Mucosa of gallbladder (tissue), 1 donor: ENCODE measurements around the gene TAF1B. TPM values are rescaled to one million over a fixed set of nuclear protein-coding genes. Genes with fewer than 3 reads are reported as not detected.
"Not testable (repeated sequence)": the region's sequence is repeated elsewhere in the genome, so short reads cannot be mapped to it uniquely, and the experiment has no call there.

Source experiments
- DNase-seq: peaks from one replicate; pipeline ENCODE4 v3.0.0-alpha.2; 2020; ENCODE audit warnings: low spot score
- total RNA-seq: library from RNA; stranded (reverse); gene quantifications from one replicate; pipeline ENCODE4 v1.2.1, GENCODE V29; 2021
- donor health status: DM: no; HTN: no; CAD: no.

The TAF1B gene
- total RNA-seq, 1 donor from 2014 or later, result 14.8 TPM

- no peak for DNase-seq
These were observed 12.4 kb upstream of the TAF1B start for GRCh38 chr2:9830685-9831410.

GRCh38 chr2:9831670-9832069 lies 11.6 kb upstream of the TAF1B start:
- no peak for DNase-seq

GRCh38 chr2:9832586-9832985 lies 10.7 kb upstream of the TAF1B start:
- no peak for DNase-seq

GRCh38 chr2:9835068-9835467 lies 8.2 kb upstream of the TAF1B start:
- DNase-seq, result not testable (repeated sequence)

- no peak for DNase-seq
These were observed 7.2 kb upstream of the TAF1B start for GRCh38 chr2:9836074-9836473.

DNA sequence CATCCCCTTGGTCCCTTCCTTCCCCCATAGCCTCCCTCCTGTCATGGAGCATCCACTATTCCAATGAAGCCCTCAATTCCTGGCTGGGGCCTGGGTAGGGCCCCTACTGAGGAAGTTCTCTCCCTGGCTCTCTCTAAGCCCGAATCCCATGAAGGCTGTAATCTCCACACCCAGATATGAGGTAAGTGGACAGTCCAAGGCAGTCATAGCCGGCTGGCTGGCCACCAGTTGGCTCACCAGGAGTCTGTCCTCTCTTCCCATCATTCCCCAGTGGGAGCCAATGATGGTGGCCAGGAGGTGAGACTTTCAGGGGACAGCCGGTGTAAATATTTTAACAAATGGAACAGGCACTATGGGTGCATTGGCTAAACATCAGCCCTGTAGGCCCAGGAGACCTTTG lies 6.8 kb upstream of the TAF1B start:
- no peak for DNase-seq

GRCh38 chr2:9837451-9837850 lies 5.8 kb upstream of the TAF1B start:
- DNase-seq, result no peak

DNA sequence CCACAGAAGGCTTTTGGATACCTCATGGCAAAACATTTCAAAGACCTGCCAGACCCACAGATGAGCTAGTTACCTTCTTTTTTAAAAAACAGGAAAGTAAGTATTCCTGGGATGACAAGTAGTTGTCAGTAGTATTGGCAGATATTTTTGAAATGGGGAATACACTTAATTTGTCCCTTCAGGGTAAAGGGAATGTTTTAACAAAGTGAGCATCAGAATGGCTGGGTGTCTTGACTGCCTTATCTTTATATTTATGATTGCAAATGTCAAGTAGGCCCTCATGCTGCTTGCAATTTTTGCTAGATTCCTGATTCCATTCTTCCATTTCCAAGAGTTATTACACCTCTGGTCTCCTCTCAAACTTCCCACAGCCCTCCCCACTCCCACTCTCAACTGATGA lies 4.9 kb upstream of the TAF1B start:
- DNase-seq, result no peak

DNA sequence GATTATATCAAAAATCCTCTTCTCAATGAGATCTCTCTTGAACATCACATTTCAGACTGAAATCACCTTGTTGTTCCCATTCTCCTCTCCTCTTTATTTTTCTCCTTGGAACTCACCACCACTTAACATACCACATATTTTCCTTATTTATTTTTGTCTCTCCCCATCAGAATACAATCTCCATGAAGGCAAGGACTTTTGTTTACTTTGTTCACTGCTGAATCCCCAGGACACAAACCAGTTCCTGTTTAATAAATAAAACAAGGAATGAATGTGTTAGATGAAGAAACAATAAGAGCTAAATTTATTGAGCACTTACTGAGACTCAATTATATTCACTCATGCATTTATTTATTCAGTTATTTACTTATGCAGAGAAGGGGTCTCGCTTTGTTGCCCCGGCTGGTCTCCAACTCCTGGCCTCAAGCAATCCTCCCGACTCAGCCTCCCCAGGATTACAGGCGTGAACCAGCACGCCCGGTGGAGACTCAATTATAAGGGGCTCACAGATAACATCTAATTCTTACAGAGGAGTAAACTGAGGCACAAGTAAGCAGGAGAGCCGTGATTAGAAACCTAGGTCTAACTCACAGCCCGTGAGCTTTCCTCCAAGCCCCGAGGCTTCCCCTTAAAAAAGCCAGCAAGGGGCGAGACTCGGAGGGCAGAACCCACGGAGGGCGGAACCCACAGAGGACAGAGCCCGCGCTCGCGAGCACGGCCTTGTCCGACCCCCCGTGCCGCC lies 616 bp upstream of the TAF1B start:
- no peak for DNase-seq

DNA sequence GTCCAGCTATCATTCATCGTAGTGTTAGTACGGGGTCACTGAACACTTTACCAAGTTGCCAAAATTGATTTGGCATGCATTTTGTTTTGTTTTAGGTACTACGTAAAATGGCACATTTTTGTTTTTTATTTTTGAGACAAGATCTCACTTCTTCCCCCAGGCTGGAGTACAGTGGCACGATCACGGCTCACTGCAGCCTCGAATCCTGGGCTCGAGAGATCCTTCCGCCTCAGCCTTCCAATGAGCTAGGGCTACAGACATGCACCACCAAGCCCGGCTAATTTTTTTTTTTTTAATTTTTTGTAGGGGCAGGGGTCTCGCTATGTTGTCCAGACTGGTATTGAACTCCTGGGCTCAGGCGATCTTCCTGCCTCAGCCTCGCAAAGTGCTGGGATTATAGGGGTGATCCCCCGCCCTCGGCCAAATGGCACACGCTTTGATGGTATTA lies 786 bp downstream of the TAF1B start:
- no peak for DNase-seq

DNA sequence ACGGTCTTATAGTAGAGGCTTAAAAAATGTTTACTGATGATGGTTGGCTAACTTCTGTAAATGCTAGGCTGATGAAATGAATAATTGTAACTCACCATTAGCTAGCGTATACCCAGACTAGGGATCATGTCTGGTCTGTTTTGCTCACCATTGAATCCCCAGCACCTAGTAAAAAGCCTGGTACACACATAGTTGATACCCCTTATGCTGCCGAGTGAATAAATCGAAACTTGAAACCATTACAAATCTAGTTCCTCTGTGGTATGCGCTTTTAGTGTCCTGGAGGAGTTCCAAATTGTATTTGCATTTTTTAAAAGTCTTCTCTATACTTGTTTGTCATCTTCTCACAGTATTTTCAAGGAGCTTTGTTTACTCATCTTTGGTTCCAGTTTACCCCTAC lies 1.3 kb downstream of the TAF1B start:
- no peak for DNase-seq

GRCh38 chr2:9846554-9846953 lies 3.3 kb downstream of the TAF1B start:
- no peak for DNase-seq

DNA sequence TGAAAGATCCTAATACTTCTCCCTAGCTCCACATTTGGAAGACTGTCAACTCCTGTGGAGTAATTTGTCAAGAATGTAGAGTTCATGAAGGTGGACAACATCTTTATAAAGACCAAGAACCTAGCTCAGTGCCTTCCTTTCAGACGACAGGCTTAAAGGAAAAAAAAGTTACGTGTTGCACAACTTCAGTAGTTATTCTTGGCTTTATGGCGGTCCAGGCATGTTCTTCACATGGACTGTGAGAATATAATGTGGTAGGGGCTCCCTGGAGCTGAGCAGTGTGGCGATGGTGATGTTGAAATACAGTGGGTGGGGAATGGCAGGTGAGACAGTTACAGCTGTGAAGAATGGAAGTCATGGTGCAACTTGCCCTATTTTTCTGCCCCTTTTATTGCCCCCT lies 3.9 kb downstream of the TAF1B start:
- DNase-seq, result no peak

- DNase-seq, result no peak
These were observed 9.6 kb downstream of the TAF1B start for GRCh38 chr2:9852881-9853280.

DNA sequence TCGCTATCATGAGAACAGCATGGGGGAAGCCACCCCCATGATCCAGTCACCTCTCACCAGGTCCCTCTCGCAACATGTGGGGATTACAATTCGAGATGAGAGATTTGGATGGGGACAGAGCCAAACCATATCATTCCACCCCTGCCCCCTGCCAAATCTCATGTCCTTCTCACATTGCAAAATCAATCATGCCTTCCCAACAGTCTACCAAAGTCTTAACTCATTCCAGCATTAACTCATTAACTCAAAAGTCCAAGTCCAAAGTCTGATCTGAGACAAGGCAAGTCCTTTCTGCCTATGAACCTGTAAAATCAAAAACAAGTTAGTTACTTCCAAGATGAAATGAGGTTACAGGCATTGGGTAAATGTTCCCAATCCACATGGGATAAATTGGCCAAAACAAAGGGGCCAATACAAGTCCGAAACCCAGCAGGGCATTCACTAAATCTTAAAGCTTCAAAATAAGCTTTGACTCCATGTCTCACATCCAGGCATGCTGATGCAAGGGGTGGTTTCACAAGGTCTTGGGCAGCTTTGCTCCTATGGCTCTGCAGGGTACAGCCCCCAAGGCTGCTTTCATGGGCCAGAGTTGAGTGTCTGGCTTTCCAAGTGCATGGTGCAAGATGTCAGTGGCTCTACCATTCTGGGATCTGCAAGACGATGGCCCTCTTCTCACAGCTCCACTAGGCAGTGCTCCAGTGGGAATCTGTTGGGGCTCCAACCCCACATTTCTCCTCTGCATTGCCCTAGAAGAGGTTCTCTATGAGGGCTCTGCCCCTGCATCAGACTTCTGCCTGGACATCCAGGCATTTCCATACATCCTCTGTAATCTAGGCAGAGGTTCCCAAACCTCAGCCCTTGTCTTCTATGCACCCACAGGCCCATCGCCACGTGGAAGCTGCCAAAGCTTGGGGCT lies 14.8 kb downstream of the TAF1B start:
- DNase-seq, result no peak

GRCh38 chr2:9858730-9859068 lies 15.4 kb downstream of the TAF1B start:
- no peak for DNase-seq

- not testable (repeated sequence) for DNase-seq
These were observed 17.8 kb downstream of the TAF1B start for GRCh38 chr2:9860922-9861580.

- DNase-seq, result no peak
These were observed 24.6 kb downstream of the TAF1B start for GRCh38 chr2:9867881-9868280.

DNA sequence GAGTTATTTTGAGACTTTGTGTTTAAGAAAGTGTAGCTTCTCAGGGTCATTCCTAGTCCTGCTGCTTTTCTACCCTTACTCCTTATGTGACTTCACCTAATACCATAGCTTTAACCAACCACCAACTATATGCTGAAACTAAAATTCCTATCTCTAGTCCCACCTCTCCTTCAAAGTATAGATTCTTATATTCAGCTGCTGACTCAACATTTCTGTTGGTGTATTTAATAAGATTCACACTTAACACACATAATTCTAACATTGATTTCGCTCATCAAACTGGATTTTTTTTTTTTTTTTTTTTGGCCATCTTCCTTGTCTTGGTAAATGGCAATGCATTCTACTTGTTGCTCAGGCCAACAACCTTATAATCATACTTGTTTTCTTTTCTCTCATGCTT lies 30.1 kb downstream of the TAF1B start:
- DNase-seq, result no peak

- DNase-seq, result no peak
These were observed 33.8 kb downstream of the TAF1B start for GRCh38 chr2:9877026-9877425.

- no peak for DNase-seq
These were observed 34.5 kb downstream of the TAF1B start for GRCh38 chr2:9877726-9878125.
